ENCODE measurements around the gene HNRNPA2B1. TPM values are rescaled to one million over a fixed set of nuclear protein-coding genes. Genes with fewer than 3 reads are reported as not detected.

Gene HNRNPA2B1
- total and polyA plus RNA-seq, 8 donors = 338 to 1,529 (median 1,312) TPM

- no peak for TF ChIP-seq CTCF (IDR thresholded peaks at IDR 0.05)
- Histone ChIP-seq H3K36me3 (no peaks in the 10 kb centered on the region), H3K27ac (no peak overlapping the region), H3K4me1 (no peaks in the 10 kb centered on the region), H3K9me3 (no peaks in the 10 kb centered on the region), H3K4me3 (no peak overlapping the region), H3K27me3 (no peaks in the 10 kb centered on the region)
- ATAC-seq = no peak
- DNase-seq = no peak
- intact Hi-C loops (cut with DNase I) = no loop called here
Observed at GRCh38 chr7:26237035-26237807, 36.7 kb upstream of the HNRNPA2B1 start.

GRCh38 chr7:26233902-26234511 lies 33.5 kb upstream of the HNRNPA2B1 start:
- Histone ChIP-seq H3K4me3 (no peak overlapping the region), H3K27ac (no peak overlapping the region), H3K27me3 (no peaks in the 10 kb centered on the region), H3K36me3 (no peaks in the 10 kb centered on the region), H3K9me3 (no peaks in the 10 kb centered on the region), H3K4me1 (no peaks in the 10 kb centered on the region)
- no peak for TF ChIP-seq CTCF (IDR thresholded peaks at IDR 0.05)
- no peak for ATAC-seq
- DNase-seq = no peak
- intact Hi-C loops (cut with DNase I) = no loop called here

GRCh38 chr7:26227987-26228386 lies 27.4 kb upstream of the HNRNPA2B1 start:
- intact Hi-C loops (cut with DNase I) = no loop called here
- H3K4me3 ChIP-seq = no peak overlapping the region
- H3K4me1 ChIP-seq = no peaks in the 10 kb centered on the region
- H3K27me3 ChIP-seq = no peaks in the 10 kb centered on the region
- no peak for TF ChIP-seq CTCF (IDR thresholded peaks at IDR 0.05)
- ATAC-seq (no peak), DNase-seq (no peak)
- no peaks in the 10 kb centered on the region for H3K36me3 ChIP-seq
- H3K27ac ChIP-seq = no peak overlapping the region
- no peaks in the 10 kb centered on the region for H3K9me3 ChIP-seq

- no peak for DNase-seq
- Histone ChIP-seq H3K27ac (no peak overlapping the region), H3K27me3 (no peaks in the 10 kb centered on the region), H3K36me3 (no peaks in the 10 kb centered on the region), H3K9me3 (no peaks in the 10 kb centered on the region), H3K4me3 (no peak overlapping the region), H3K4me1 (no peaks in the 10 kb centered on the region)
- no peak for TF ChIP-seq CTCF (IDR thresholded peaks at IDR 0.05)
- intact Hi-C loops (cut with DNase I) = no loop called here
- no peak for ATAC-seq
Observed at GRCh38 chr7:26224359-26224758, 23.8 kb upstream of the HNRNPA2B1 start.

GRCh38 chr7:26216049-26216448 lies 15.5 kb upstream of the HNRNPA2B1 start:
- intact Hi-C loops (cut with DNase I) = no loop called here
- ATAC-seq = no peak
- Histone ChIP-seq H3K27ac (no peak overlapping the region), H3K4me1 (peaks cover 0 to 22% of the 10 kb centered on the region in 2 donors), H3K9me3 (no peaks in the 10 kb centered on the region), H3K4me3 (no peak overlapping the region), H3K36me3 (peaks cover 0 to 17% of the 10 kb centered on the region in 2 donors), H3K27me3 (no peaks in the 10 kb centered on the region)
- TF ChIP-seq CTCF (IDR thresholded peaks at IDR 0.05) = no peak
- DNase-seq = no peak

All from left lung (tissue), 10 donors.